Motor neuron (in vitro differentiated cells): Measurements from ENCODE around the gene RPL41. TPM values are rescaled to one million over a fixed set of nuclear protein-coding genes. Genes with fewer than 3 reads are reported as not detected.

ENCODE experiments used
- ATAC-seq, 8 experiments: fragments of 200-7000 bp; cut with Tn5 transposase; replicated peaks in 6 of 8; 2 replicates each; pipeline ENCODE4 v1.8.0; 2021; ENCODE audit warnings: mild to moderate bottlenecking in 8 of 8, moderate library complexity in 8 of 8
- H3K27ac ChIP-seq, 2 donors: fragments of 250-450 bp; sonication (Bioruptor Pico); 2 replicates each; pipeline ENCODE4 v1.9.0; 2021; ENCODE audit warnings: antibody characterized with exemption in 2 of 2, mild to moderate bottlenecking in 2 of 2, moderate library complexity in 1 of 2
- H3K4me1 ChIP-seq, 2 donors: fragments of 250-450 bp; sonication (Bioruptor Pico); replicated peaks in 1 of 2; 2 replicates each; pipeline ENCODE4 v1.6.1; 2021; ENCODE audit warnings: antibody characterized with exemption in 2 of 2, mild to moderate bottlenecking in 2 of 2, moderate library complexity in 1 of 2
- H3K4me3 ChIP-seq, 5 donors: fragments of 250-450 bp; sonication (Bioruptor Pico); 2 replicates each; pipeline ENCODE4 v1.9.0; 2021; ENCODE audit warnings: antibody characterized with exemption in 5 of 5, mild to moderate bottlenecking in 5 of 5, moderate library complexity in 4 of 5
- WGBS, 10 experiments: fragments of 450-650 bp; shearing (Covaris generic); methylation state at CpG; one replicate each; pipeline ENCODE4 v1.0.0; 2022; 5-methylcytosine and 5-hydroxymethylcytosine counted together
- in situ Hi-C, 9 experiments: fragments of 400-800 bp; cut with MboI; loops; one replicate each; pipeline ENCODE4 v1.15.0; 2021; ENCODE audit warnings: low sequenced_read_pairs in 9 of 9, low pct_unique_long_range_greater_than_20kb in 2 of 9; ENCODE audit not compliant: unreplicated experiment in 9 of 9
- total RNA-seq, 8 experiments: library from RNA; unstranded; fragments of 300-600 nt; gene quantifications; 2 replicates each; pipeline versions ENCODE4 v1.2.3 to v1.2.4, GENCODE V29; 2022

RPL41 gene
- total RNA-seq, 8 experiments from 2014 or later = 2,948 to 7,132 (median 5,415) TPM

DNA sequence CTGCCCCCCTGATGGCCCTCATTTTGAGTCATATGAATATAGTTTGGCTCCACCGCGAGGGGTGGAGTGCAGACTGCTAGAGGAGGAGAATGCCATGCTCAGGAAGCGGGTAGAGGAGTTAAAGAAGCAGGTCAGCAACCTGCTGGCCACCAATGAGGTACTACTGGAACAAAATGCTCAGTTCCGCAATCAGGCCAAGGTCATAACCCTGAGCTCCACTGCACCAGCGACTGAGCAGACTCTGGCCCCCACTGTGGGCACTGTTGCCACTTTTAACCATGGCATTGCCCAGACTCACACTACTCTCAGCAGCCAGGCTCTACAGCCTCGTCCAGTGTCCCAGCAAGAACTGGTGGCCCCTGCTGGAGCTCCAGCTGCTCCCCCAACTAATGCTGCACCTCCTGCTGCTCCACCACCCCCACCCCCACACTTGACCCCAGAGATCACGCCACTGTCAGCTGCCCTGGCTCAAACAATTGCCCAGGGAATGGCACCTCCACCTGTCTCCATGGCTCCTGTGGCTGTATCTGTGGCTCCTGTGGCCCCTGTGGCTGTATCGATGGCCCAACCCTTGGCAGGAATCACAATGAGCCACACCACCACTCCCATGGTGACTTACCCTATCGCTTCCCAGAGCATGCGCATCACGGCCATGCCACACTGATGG lies 4.9 kb downstream of the RPL41 start:
- Histone ChIP-seq H3K4me3 (no peak overlapping the region), H3K4me1 (peaks cover 12 to 13% of the 10 kb centered on the region in 2 donors), H3K27ac (no peak overlapping the region)
- ATAC-seq = no peak
- in situ Hi-C loops = loop anchor here in 1 of 9 experiments (10.0 kb wide), 1 partner anchor 343 kb away; the partner anchor contains the start of gene SPRYD4
- WGBS, 10 experiments = 82 to 100% (median 99%) methylated on average over 1 to 3 of the region's 11 CpGs; no CpG with 5 or more reads in 4 of the 10 experiments

DNA sequence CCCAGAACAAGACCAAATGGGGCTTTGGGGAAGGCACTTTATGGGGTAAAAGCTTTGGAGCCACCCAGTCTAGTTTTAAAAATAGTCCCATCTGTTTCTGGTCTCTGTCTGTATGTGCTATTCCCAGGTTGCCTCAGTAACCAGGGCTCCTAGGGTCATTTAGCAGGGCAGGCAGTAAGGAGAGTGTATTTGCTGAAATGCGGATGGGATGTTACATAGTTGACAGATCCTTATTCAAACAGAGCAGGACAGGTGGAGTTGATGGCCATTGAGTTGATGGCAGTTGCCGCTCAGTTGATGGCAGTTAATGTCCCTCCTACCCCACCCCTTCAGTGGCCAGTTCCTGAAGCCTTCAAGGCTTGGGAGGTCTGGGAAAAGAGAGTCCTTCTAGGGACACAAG lies 6.2 kb downstream of the RPL41 start:
- H3K4me1 ChIP-seq = peaks cover 14 to 24% of the 10 kb centered on the region in 2 donors
- no peak overlapping the region for H3K4me3 ChIP-seq
- 60 to 100% (median 100%) methylated on average over 1 to 2 of the region's 2 CpGs; no CpG with 5 or more reads in 4 of the 10 experiments for WGBS, 10 experiments
- in situ Hi-C loops = loop anchor here in 1 of 9 experiments (10.0 kb wide), 1 partner anchor 342 kb away; the partner anchor contains the start of gene SPRYD4
- H3K27ac ChIP-seq = no peak overlapping the region
- ATAC-seq = no peak

DNA sequence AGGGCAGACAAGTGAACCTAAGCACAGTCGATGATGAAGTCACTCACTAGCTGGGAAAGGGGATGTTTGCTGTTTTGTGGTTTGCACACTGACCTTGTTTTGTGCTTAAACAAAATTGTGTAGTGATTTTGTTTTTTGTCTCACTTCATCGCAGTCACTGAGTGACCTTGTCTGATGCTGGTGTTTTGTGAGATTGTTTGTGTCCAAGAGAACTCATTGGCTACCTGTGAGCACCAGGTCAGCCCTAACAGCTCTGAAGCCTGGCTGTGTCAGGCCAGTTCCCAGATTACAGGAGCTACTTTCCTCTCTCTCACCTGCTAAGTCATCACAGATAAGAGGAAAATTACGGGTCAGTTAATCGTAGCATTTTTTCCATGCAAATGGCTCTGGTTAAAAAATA lies 7.7 kb downstream of the RPL41 start:
- ATAC-seq = no peak
- H3K4me3 ChIP-seq = no peak overlapping the region
- WGBS, 10 experiments = 67 to 100% (median 94%) methylated on average over 1 to 4 of the region's 4 CpGs
- no peak overlapping the region for H3K27ac ChIP-seq
- in situ Hi-C loops = loop anchor here in 1 of 9 experiments (10.0 kb wide), 1 partner anchor 341 kb away; the partner anchor contains the start of gene SPRYD4
- peaks cover 11 to 21% of the 10 kb centered on the region in 2 donors for H3K4me1 ChIP-seq

DNA sequence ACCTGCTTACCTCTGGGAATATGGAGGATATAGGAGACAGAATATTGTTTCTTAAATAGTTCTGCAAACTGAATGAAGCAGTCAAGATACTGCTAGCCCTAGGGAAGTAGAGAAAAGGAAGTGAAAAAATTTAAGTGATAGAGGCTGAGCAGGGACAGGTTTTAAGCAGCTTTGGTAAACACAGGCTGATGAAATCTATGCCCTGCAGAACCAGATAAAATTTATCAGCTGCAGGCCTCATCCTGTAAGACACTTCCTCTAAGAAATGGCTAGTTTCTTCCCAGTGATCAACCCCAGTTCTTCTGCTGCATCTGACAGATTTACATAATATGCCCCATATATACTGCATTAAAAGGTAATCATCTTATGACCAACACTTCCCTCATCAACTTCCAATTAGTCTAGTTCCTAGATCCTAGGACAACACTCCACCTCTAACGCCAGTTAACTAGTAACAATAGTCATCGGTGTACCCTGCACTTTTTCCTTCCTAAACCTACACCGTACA lies 10.4 kb downstream of the RPL41 start:
- no peak overlapping the region for H3K4me3 ChIP-seq
- WGBS, 10 experiments = 14 to 100% (median 91%) methylated on average over 2 to 3 of the region's 3 CpGs; no CpG with 5 or more reads in 2 of the 10 experiments
- peaks cover 9 to 23% of the 10 kb centered on the region in 2 donors for H3K4me1 ChIP-seq
- H3K27ac ChIP-seq = no peak overlapping the region
- in situ Hi-C loops = loop anchor here in 1 of 9 experiments (10.0 kb wide), 1 partner anchor 338 kb away; the partner anchor contains the start of gene SPRYD4
- no peak for ATAC-seq

DNA sequence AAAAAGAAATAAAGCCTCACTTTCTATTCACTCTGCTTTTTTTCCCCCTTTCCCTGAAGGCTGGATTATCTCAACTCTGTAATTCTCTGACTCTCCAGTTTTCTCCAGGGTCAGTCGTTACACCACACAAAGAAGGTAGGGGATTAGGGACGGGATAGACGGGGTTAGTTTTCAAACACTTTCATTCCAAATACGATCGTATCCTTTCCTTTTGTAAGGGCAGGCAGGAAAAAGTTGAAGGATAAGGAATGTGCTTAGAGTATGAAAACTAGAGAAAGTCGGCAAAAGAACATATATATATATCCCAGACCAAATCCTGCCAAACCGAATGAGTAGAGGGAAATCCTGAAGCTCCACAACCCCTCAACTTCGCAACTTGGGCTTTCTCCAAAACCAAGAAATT lies 11.1 kb downstream of the RPL41 start:
- no peak for ATAC-seq
- Histone ChIP-seq H3K4me1 (peaks cover 9 to 23% of the 10 kb centered on the region in 2 donors), H3K4me3 (peak overlapping the region; percentile 55 to 73 (median 61)), H3K27ac (no peak overlapping the region)
- 0 to 20% (median 1%) methylated on average over 2 to 8 of the region's 8 CpGs for WGBS, 10 experiments
- in situ Hi-C loops = loop anchor here in 1 of 9 experiments (10.0 kb wide), 1 partner anchor 337 kb away; the partner anchor contains the start of gene SPRYD4

DNA sequence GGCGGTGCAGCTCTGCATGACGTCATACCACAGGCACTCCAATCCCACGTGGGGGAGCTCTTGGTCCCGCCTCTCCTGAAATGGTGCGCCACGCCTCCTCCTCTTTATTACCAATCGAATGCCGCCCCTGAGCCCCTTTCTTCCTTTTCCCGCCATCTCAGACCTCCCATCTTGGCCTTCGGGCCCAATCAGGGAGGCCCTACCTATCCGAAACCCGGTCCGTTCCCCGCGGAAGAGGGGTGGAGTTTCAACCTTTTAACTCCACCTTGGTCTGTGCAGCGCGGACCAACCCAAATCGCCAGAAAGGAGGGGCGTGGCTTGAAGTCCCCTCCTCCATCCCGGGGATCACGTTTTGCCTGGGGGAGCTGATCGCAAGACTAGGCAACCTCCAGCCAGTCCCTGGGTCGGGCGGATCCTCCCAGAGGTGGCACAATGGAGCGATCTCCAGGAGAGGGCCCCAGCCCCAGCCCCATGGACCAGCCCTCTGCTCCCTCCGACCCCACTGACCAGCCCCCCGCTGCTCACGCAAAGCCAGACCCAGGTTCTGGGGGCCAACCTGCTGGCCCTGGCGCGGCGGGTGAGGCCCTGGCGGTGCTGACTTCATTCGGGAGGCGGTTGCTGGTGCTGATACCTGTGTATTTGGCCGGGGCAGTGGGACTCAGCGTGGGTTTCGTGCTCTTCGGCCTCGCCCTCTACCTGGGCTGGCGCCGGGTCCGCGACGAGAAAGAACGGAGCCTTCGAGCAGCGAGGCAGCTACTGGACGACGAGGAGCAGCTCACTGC lies 11.6 kb downstream of the RPL41 start, which contains the start of gene ESYT1:
Gene ESYT1 (plus strand): TSS at position 380 of the 782 bp plus-strand sequence. CDS start 53 bp downstream, at position 433.
- WGBS, 10 experiments = 0 to 4% (median 0%) methylated on average over 1 to 15 of the region's 49 CpGs; no CpG with 5 or more reads in 1 of the 10 experiments
- in situ Hi-C loops = loop anchor here in 1 of 9 experiments (10.0 kb wide), 1 partner anchor 337 kb away; the partner anchor contains the start of gene SPRYD4
- peaks cover 9 to 23% of the 10 kb centered on the region in 2 donors for H3K4me1 ChIP-seq
- peak within 1 kb of the TSS; percentile 55 to 73 (median 61) for H3K4me3 ChIP-seq
- ATAC-seq = peak; percentile 84 to 96 (median 93)
- H3K27ac ChIP-seq = peak within 1 kb of the TSS; percentile 50 to 55

DNA sequence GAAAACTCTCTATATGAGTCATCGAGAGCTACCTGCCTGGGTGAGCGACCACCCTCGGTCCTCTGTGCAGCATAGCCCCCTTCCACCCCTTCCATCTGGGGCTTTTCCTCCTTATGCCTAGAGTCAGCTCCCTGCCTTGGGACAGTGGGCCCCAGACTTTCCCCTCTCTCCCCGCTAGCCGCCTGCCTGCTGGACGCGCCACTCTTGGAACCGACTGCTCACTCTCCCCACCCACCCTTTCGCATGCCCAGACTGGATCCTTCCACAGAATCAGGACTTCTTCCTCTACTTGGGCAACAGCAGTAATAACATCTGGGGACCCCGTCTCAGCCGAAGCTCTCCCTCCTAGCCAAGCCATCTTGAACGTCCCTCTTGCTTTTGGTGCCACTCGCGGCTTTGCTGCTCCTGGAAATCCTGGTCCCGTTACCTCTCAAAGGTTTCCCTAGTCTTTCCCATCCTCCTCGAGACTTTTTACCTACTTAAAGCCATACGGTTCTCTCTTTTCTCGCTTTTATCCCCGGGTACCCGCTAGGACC lies 12.3 kb downstream of the RPL41 start:
- H3K27ac ChIP-seq = no peak overlapping the region
- ATAC-seq = peak in 4 of 8 experiments; percentile 1 to 4 (median 2)
- peaks cover 9 to 23% of the 10 kb centered on the region in 2 donors for H3K4me1 ChIP-seq
- 0 to 6% (median 0%) methylated on average over 3 to 6 of the region's 20 CpGs; no CpG with 5 or more reads in 4 of the 10 experiments for WGBS, 10 experiments
- peak overlapping the region; percentile 55 to 73 (median 61) for H3K4me3 ChIP-seq
- in situ Hi-C loops = loop anchor here in 1 of 9 experiments (10.0 kb wide), 1 partner anchor 336 kb away; the partner anchor contains the start of gene SPRYD4

DNA sequence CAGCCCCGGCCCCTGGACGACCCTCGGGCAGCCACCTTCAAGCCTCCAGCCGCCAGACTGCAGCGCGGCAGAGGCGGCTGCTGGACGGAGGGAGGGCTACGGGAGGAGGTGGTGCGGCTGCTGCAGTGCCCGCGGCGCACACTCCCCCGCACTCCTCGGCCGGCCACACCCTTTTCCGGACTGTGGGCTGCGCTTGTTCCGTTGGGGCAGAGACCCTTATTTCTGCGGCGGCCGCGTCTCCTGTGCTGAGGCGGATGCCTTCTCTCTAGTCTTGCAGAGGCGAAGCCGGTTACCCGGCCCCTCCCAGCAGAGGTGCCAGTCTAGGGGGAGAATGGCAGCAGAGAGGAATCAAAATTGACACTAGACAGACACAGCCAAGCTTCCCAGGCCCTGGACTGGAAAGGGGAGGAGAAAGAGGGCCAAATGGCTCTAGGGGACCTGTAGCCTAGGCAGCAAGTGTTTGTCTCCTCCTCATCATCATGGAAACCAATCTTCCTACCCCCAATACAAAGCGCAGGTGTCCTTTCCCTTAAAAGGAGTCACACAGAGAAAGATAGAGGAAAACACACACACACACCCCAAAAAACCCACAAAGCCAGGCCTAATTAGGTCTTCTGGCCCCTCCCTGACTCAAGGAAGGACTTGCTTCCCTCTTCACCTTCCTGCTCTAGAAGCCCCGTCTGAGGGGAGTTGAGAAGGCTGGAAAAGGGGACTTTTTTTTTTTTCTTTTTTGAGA lies 12.9 kb downstream of the RPL41 start:
- H3K27ac ChIP-seq = no peak overlapping the region
- ATAC-seq = peak; percentile 11 to 35 (median 20)
- peak overlapping the region; percentile 55 to 73 (median 61) for H3K4me3 ChIP-seq
- in situ Hi-C loops = loop anchor here in 1 of 9 experiments (10.0 kb wide), 1 partner anchor 335 kb away; the partner anchor contains the start of gene SPRYD4
- 5 to 67% (median 21%) methylated on average over 1 to 19 of the region's 29 CpGs; no CpG with 5 or more reads in 6 of the 10 experiments for WGBS, 10 experiments
- H3K4me1 ChIP-seq = peaks cover 9 to 23% of the 10 kb centered on the region in 2 donors

DNA sequence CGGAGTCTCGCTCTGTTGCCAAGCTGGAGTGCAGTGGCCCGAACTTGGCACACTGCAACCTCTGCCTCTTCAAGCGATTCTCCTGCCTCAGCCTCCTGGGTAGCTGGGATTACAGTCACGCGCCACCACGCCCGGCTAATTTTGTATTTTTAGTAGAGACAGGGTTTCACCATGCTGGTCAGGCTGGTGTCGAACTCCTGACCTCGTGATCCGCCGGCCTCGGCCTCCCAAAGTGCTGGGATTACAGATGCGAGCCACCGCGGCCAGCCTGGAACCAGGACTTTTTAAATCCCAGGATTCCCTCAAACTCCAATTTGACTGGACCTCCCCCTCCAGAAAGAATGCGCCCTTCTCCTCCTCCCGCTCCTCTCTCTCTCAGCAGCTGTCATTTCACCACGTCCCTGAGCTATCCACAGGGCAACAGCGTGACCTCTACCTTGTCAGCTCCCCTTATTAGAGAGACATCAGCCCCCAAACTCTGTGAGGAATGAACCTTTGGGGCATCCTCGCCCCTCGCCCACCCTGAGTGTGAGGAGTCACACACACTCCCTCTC lies 13.6 kb downstream of the RPL41 start:
- H3K4me1 ChIP-seq = peaks cover 9 to 23% of the 10 kb centered on the region in 2 donors
- in situ Hi-C loops = loop anchor here in 1 of 9 experiments (10.0 kb wide), 1 partner anchor 335 kb away; the partner anchor contains the start of gene SPRYD4
- WGBS, 10 experiments = 79 to 100% (median 86%) methylated on average over 1 to 8 of the region's 22 CpGs; no CpG with 5 or more reads in 2 of the 10 experiments
- no peak overlapping the region for H3K27ac ChIP-seq
- peak overlapping the region in 3 of 5 donors; percentile 55 to 73 (median 62) for H3K4me3 ChIP-seq
- no peak for ATAC-seq

DNA sequence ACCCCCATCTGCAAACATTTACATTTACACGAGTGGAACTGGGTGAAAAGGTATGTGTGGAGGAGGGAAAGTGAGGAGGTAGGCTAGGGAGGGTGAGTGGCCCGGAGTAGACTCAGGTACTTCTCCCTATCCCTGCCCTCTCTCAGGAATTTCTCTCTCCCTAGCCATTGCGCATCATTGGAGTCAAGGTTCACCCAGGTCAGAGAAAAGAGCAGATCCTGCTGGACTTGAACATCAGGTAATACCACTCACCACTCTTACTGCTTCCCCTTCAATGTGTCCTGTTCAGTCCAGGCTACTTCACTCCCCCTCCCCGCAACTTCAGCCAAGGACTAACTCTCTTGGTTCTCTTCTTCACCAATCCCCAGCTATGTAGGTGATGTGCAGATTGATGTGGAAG lies 14.4 kb downstream of the RPL41 start:
- in situ Hi-C loops = no loop called here
- ATAC-seq = no peak
- 0 to 100% (median 80%) methylated on average over 1 to 2 of the region's 4 CpGs; no CpG with 5 or more reads in 3 of the 10 experiments for WGBS, 10 experiments
- Histone ChIP-seq H3K4me1 (peaks cover 9 to 22% of the 10 kb centered on the region in 2 donors), H3K4me3 (no peak overlapping the region), H3K27ac (no peak overlapping the region)

DNA sequence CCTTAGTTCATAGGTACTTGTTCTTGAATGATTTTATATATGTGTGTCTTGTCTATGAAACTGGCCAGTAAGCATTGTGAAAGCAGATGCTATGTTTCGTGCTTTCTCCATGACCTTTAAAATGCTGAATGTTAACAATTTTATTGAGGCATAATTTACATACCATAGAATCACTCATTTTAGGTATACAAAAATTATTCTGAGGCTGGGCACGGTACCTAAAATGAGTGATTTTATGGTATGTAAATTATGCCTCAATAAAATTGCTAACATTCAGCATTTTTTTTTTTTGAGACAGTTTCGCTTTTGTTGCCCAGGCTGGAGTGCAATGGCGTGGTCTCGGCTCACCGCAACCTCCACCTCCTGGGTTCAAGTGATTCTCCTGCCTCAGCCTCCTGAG lies 18.5 kb downstream of the RPL41 start:
- peaks cover 0 to 2% of the 10 kb centered on the region in 2 donors for H3K4me1 ChIP-seq
- WGBS, 10 experiments = 80 to 100% (median 100%) methylated on average over 1 to 4 of the region's 6 CpGs; no CpG with 5 or more reads in 3 of the 10 experiments

More for the DNA sequence above, 18.5 kb downstream of the RPL41 start:
- no peak for ATAC-seq
- Histone ChIP-seq H3K4me3 (no peak overlapping the region), H3K27ac (no peak overlapping the region)
- in situ Hi-C loops = no loop called here
